ENCODE data around the gene KIAA1549.
"Not testable (repeated sequence)": the region's sequence is repeated elsewhere in the genome, so short reads cannot be mapped to it uniquely, and the experiment has no call there.

Gene KIAA1549

DNA sequence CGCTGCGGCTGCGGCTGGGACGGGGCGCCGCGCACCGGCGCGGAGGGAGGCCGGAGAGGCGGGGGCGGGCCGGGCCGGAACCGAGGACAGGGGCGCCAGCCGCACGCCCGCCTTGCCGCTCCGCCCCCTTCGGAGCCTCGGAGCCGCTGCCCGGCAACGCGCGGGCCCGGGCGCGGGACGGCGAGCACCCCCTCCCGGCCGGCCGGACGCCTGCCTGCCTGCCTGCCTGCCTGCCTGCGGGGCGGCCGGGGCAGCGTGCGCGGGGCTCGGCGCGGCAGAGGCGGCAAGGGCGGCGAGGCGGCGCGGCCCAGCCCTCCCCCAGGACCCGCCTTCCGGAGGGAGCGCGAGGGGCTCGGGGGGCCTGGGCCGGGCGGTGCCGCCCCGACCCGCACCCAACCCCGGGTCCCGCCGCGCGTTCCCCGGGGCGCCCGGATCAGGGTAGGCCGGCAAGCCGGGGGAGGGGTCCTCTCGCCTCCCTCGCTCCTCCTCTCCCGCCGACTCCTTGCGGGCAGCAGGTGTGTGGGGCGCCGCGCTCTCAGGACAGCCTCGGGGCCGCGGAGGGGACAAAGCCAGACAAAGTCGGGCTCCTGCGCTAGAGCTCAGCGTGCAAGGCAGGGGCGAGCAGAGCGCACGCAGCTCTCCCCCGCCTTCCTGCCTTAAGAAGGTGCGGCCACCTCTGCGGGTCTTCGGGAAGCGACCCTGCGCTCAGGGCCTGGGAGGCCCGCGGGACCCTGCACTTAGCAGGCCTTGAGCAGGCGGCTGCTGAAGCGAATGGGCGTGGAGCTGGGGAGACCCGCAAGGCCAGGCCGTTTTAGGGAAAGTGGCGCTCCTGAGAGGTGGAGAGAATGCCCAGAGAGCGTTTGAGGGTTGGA, at the start of gene KIAA1549:
Gene KIAA1549, minus strand, starts transcription at position 58 of the 872 bp plus-strand sequence. CDS start 120 bp downstream, outside the sequence.
- DNase-seq = peak; percentile 62

DNA sequence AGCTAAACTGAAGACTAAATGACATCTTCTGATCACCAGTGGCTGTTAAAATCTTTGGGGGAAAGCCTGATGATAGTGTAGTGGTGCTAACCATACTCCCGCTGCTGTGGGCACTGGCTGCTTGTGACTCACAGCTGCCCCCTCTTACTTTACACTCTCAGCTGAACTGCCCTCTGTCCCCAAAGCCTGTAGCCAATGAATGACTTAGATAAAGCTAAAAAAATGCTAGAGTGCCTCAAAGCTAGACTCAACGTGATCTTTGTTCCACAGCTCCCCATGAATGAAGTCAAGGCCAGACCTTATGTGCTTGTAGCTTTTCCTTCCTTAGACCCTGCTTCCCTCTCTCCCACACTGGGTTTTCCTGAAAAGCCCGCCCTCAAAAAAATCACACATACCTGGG, 48.2 kb upstream of the KIAA1549 start:
- no peak for DNase-seq

DNA sequence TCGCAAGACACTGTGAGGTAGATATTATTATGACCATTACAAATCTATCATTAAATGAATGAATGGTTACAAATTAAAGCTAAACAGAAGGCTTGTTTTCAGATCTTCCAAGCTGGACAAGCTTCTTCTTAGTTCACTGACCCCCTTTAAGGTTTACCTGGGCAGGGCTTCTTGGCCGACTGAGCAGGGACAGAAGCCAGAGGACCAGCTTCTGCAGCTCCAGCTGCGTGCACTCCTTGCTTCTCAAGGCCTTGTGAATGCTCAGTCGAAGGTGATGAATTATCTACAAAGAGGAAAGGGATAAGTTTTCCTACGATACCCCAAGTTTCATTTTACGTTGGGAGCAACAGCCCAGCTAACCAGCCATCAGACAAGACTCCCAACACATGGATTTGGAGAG, 45.4 kb upstream of the KIAA1549 start:
- no peak for DNase-seq

DNA sequence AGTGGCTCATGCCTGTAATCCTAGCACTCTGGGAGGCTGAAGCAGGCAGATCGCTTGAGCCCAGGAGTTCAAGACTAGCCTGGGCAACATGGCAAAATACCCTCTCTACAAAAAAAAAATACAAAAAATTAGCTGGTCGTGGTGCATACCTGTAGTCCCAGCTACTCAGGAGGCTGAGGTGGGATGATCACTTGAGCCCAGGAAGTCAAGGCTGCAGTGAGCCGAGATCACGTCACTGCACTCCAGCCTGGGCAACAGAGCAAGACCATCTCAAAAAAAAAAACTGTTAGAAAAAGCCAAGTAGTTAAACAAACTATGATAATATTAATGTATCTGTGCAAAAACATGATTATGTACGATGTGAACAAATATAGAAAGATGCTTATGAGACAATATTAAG, 44.7 kb upstream of the KIAA1549 start:
- not testable (repeated sequence) for DNase-seq

DNA sequence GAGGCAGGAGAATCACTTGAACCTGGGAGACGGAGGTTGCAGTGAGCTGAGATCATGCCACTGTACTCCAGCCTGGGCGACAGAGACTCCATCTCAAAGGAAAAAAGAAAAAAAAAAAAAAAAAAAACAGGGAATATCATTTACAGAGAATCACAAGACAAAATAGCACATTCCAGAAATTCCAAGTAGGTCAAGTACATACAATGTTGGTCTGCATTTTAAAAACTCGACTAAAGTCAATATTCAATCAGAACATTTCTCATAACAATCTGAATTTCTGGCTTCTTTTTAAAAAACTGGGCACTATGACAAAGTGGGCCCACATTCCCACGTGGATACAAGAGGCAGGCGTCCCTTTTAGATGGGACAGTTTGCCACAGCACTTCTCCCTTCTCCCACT, 41.9 kb upstream of the KIAA1549 start:
- DNase-seq = no peak

GRCh38 chr7:139022286-139022685, 41.1 kb upstream of the KIAA1549 start:
- DNase-seq = no peak

DNA sequence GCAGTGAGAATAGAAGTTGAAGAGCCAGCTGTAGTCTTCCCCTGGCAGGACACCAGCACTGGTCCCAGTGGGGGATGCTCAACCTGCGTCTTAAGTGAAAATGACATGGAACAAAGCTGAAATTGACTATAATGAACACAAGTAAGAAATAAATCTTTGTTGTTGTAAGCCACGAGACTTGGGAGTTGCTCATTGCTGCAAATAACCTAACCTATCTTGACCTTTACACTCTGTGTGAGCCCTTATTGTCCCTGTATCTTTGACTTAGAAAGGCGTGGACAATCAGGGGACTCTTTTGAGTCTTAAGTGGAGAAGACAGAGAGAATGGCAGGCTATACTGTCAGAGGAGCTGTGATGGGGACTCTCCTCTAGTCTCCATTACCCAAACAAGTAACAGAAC, 37.7 kb upstream of the KIAA1549 start:
- DNase-seq = no peak

GRCh38 chr7:139016931-139017511, 35.8 kb upstream of the KIAA1549 start:
- DNase-seq = peak; percentile 76

- no peak for DNase-seq
Measured at GRCh38 chr7:139011373-139011772, 30.2 kb upstream of the KIAA1549 start.

DNA sequence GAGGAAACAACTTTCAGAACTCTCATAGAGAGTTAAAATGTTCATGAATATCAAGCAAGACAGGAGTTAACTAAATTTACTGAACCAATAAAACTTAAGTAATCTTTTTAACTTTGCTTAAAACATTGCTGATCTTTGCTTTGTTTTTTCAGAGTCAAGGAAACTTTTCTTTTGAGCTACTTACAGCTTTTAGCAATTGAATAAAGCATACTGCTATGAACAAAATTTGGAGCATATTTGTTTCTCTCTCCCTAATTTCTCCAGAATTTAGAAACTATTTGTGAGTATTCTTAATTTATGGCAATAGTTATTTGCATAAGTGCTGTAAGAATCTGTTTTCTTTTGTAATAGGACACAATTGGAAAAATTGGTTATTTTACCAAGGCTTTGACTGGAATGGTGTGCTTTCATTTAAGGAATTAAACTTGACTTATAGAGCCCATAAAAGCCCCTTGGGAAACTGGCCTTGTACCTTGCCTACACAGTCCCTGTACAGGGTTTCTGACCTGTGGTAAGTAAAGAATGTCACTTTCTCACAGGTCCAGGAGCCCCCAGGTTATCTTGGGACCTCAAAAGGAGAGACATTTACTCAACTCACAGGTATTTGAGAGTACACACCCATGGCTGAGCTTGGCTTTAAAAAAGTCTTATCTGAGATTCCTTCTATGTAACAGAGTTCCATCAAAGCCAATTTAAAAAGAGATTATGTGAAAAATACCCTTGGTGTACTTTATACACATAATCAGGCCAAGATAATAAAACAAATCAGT, 23.3 kb upstream of the KIAA1549 start:
- DNase-seq = no peak

DNA sequence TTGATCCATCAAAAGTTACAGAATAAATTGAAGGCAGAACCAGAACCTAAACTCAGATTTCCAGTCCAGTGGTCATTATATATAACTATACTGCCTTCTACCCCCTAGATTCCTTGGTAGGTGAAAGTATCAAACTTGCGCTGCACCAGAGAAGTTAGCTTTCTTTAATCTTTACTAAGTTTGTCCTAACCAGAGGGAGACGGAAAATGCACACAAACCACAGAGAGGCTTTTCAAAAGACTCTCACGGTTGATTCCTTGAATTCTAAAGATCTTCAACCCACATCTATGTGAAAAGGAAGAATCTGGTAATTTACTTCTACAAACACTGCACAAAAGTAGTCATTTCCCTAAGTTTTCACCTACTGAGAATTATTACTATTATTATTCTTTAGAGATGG, 18.2 kb upstream of the KIAA1549 start:
- no peak for DNase-seq

GRCh38 chr7:138992052-138992531, 10.9 kb upstream of the KIAA1549 start:
- DNase-seq = no peak

DNA sequence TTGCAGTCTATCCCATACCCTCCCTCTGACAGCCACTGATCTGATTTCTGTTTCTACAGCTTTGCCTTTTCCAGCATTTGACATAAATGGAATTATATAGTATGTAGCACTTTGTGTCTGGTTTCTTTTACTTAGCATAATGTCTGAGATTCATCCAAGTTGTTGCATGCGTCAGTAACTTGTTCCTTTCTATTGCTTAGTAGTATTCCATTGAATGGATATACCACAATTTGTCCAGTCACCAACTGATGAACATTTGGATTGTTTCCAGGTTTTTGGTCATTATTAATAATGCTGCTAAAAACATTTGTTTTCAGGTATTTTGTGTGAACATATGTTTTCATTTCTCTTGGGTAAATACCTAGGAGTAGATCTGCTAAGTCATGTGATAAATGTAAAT, 6.5 kb upstream of the KIAA1549 start:
- DNase-seq = no peak

DNA sequence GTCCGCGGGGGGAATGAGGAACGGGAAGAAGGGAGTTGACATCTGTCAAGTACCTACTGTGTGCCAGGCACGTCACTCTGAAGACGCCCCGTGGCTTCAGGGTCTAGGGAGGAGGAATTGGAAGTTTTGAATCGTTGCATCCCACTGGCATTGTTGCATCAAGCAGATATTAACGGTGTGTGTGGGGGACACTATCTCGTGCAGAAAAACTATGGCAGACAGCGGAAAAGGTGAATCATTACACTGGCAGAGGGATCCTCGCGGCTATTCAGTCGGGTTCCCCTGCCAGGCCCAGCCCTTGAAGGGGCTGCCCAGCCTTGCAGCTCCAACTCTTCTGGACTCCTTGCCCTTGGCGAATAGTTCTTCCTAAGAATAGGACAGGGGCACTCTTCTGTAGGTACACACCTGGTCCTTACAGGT, 1.0 kb upstream of the KIAA1549 start:
- DNase-seq = no peak

DNA sequence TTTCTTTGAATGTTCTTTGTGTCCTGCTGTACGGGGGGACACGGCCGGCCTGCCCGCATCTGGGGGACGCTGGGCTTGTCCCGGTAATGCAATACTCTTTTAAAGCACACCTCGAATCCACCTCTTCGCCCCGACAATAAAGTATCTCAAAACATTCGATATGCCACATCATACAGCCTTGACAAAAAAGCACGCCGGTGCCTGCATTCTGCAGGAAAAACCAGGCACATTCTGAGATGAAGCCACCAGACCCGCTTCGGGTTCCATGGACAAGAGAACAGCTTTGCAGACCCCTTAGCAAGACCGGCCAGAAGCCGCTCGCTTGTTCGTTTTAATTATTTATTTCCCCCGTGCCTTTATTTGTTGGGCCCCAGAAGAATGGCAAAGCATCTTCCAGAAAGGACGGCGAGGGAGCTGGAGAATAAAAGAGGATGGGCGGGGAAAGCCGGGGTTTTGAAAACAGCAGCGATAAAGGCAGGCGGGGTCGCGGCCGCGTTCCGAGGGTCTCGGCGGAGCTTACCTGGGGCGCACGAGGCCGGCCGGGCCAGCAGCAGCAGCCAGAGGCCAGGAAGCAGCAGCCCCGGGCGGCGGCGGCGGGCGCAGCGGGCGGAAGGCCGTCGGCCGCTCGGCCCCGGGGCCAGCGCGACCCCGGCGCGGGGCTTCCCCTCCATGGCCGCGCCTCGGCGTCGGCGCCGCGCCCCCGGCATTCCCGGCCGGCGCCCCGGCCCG, 462 bp downstream of the KIAA1549 start:
- peak; percentile 18 for DNase-seq

DNA sequence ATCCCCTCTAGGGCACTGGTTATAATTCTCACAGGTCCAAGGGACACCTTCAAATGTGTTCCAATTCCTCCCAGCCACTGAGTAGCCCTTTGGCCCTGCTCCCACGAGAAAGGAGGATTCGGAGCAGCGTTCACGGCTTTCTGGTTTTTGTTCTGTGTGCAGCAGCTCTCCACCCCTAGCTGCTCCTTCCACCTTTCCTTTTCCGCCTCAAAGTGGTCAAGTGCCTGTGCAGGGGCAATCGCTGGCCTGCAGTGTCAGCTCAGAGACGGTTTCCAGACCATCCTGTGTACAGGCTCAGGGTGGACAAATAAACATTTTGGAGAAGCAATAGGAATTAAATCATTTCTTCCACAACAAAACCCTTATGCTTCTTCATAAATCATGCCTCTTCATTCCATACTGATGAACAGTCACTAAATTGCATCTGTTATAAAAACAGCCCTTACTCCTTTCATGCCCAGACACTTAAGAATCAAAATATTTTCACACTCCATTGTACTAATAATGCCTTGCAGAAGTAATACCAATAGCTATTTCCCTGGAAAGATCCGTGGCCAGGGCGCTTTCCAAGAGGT, 1.1 kb downstream of the KIAA1549 start:
- DNase-seq = no peak

DNA sequence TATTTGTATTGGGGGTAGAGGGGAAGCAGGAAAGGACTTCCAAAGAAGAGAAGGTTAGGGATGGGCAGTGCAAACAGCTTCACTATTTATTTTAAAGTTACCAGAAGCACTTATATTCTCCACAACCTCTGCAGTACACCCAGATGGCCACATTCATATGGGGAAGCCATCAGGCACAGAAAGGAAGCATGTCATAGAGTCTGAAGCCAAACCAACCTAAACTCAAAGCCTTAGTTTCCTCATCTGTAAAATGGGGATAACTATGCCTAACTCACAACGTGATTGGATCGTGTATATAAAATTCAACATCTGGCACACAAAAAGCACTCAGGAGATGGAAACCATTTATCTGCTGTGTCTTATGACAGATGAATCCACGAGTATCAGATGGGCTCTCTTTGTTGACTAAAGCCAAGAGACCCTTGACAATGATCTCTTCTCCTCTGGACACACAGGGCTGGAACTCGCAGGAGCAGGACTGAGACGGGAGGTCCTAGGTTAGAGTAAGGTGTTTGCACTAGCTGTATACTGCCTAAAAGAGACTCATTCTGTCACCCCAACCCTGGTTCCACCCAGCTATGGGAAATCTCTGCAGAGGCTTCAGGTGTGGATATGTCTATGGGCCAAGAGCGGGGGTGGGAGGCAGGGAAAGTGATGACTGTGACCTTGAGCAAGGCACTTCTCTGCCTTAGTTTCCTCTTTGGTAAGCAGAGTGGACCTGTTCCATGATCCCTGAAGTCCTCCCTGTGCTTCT, 1.8 kb downstream of the KIAA1549 start:
- no peak for DNase-seq

DNA sequence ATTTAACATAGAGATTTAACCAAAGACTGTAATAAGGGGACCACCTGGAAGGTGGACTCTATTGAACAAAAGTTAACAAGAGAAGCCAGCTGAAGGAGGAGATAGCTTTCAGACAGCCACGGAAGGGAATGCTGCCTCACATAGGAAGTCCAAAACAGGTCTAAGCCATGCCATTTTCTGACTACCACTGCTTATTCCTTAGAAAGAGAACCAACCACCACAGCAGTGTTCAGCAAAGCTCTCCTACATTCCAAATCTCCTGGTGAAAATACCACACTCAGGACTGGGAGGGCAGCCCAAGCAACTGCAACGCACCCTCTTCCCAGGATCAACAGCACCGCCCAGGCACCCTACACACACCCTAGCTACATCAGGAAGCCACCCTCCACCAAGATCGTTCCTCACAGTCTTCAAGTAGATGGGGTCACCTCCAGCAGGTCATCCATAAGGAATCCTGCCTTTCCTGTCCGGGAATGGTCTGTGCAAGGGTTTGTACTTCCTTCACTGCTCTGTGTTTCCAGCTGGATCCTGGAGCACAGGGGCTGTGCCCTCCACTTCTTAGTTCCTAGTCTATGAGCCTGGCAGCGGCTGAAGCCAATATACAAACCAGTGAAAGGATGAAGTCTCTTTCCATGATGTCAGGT, 2.5 kb downstream of the KIAA1549 start:
- no peak for DNase-seq

DNA sequence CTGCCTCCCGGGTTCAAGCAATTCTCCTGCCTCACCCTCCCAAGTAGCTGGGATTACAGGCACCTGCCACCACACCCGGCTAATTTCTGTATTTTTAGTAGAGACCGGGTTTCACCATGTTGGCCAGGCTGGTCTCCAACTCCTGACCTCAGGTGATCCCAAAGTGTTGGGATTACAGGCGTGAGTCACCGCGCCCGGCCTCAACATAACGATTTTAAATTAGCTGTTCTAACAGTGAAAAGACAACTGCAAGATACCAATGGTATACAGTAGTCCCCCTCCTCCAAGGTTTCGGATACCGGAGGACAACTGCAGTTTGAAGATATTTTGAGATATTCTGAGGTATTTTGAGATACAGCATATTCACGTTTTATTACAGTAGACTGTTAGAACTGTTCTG, 5.0 kb downstream of the KIAA1549 start:
- not testable (repeated sequence) for DNase-seq

- peak; percentile 29 for DNase-seq
Measured at GRCh38 chr7:138975343-138976104, 5.7 kb downstream of the KIAA1549 start.
